ENCODE data around the gene NOXA1.

DNA sequence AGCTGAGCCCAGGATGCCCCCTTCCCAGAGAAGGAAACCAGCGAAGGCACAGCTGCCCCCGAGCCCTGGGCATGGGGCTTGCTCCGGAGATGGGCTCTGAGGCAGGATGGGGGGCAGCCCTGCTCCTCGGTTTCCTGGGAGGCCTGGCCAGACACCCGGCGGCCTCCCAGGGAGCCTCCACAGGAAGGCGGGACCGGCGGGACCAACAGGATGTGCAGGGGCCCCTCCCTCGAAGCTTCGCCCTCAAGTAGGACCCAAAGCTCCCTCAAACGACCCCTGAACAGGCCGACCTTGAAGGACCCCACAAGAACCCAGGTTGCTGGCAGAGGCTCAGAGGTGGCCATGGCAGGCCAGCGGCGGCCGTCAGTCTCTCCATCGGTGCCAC, 11.9 kb upstream of the NOXA1 start:
- TF ChIP-seq POLR2AphosphoS5 (IDR thresholded peaks at IDR 0.05; ENCODE audit: low read depth, low read length) (no peak), POLR2A (IDR thresholded peaks at IDR 0.05; ENCODE audit: low read depth, low read length) (no peak), POU2F2 (IDR thresholded peaks at IDR 0.05; ENCODE audit: low read depth, low read length) (no peak), TAF1 (IDR thresholded peaks at IDR 0.05; ENCODE audit: low read depth, low read length) (no peak), SPI1 (IDR thresholded peaks at IDR 0.05; ENCODE audit: low read depth, low read length) (no peak), PAX5 (IDR thresholded peaks at IDR 0.05; ENCODE audit: insufficient read depth, low read length, severe bottlenecking) (no peak)

All from GM12891 (cell line).